HL-60/S4 treated with retinoic acid at 250 ng/mL for 4 days and 3 days (cell line): ENCODE data around the gene CHST8.

ENCODE experiments used
- in situ Hi-C: fragments of 300-500 bp; cut with MboI; formaldehyde crosslinking; loops from 2 replicates; pipeline ENCODE4 v1.7.0; 2022; ENCODE audit warnings: low sequenced_read_pairs

CHST8 gene

GRCh38 chr19:33755099-33756035 lies 133.6 kb downstream of the CHST8 start:
- in situ Hi-C loops = loop anchor here (25.0 kb wide), 1 partner anchor 518 kb away; the partner anchor contains the start of gene SLC7A10

GRCh38 chr19:33756177-33756576 lies 134.4 kb downstream of the CHST8 start:
- in situ Hi-C loops = loop anchor here (25.0 kb wide), 1 partner anchor 519 kb away; the partner anchor contains the start of gene SLC7A10

- in situ Hi-C loops = loop anchor here (25.0 kb wide), 1 partner anchor 521 kb away; the partner anchor contains the start of gene SLC7A10
Observed at GRCh38 chr19:33758541-33759013, 136.8 kb downstream of the CHST8 start.

- in situ Hi-C loops = loop anchor here (25.0 kb wide), 1 partner anchor 522 kb away; the partner anchor contains the start of gene SLC7A10
Observed at GRCh38 chr19:33759356-33759755, 137.6 kb downstream of the CHST8 start.

GRCh38 chr19:33763633-33764371 lies 142.0 kb downstream of the CHST8 start:
- in situ Hi-C loops = loop anchor here (10.0 to 25.0 kb wide), 2 partner anchors 339 to 527 kb away; partner anchors contain the start of gene SLC7A10

GRCh38 chr19:33766623-33767022 lies 144.9 kb downstream of the CHST8 start:
- in situ Hi-C loops = loop anchor here (10.0 to 25.0 kb wide), 2 partner anchors 342 to 529 kb away; partner anchors contain the start of gene SLC7A10

- in situ Hi-C loops = loop anchor here (10.0 to 25.0 kb wide), 2 partner anchors 343 to 531 kb away; partner anchors contain the start of gene SLC7A10
Observed at GRCh38 chr19:33767898-33768413, 146.2 kb downstream of the CHST8 start.

GRCh38 chr19:33769208-33769607 lies 147.5 kb downstream of the CHST8 start:
- in situ Hi-C loops = loop anchor here (10.0 to 25.0 kb wide), 2 partner anchors 344 to 532 kb away; partner anchors contain the start of gene SLC7A10

- in situ Hi-C loops = loop anchor here (25.0 kb wide), 1 partner anchor 533 kb away; the partner anchor contains the start of gene SLC7A10
Observed at GRCh38 chr19:33770107-33770506, 148.4 kb downstream of the CHST8 start.

GRCh38 chr19:33771384-33772101 lies 149.8 kb downstream of the CHST8 start:
- in situ Hi-C loops = loop anchor here (25.0 kb wide), 1 partner anchor 534 kb away; the partner anchor contains the start of gene SLC7A10

- in situ Hi-C loops = loop anchor here (25.0 kb wide), 1 partner anchor 535 kb away; the partner anchor contains the start of gene SLC7A10
Observed at GRCh38 chr19:33772102-33772857, 150.5 kb downstream of the CHST8 start.

- in situ Hi-C loops = loop anchor here (25.0 kb wide), 1 partner anchor 536 kb away; the partner anchor contains the start of gene SLC7A10
Observed at GRCh38 chr19:33772858-33773180, 151.1 kb downstream of the CHST8 start.

GRCh38 chr19:33773704-33774624 lies 152.2 kb downstream of the CHST8 start:
- in situ Hi-C loops = loop anchor here (25.0 kb wide), 1 partner anchor 537 kb away; the partner anchor contains the start of gene SLC7A10

GRCh38 chr19:33774751-33775150 lies 153.0 kb downstream of the CHST8 start:
- in situ Hi-C loops = loop anchor here (25.0 kb wide), 1 partner anchor 537 kb away; the partner anchor contains the start of gene SLC7A10

- in situ Hi-C loops = no loop called here
Observed at GRCh38 chr19:33775731-33776487, 154.2 kb downstream of the CHST8 start.

GRCh38 chr19:33777351-33777750 lies 155.6 kb downstream of the CHST8 start:
- in situ Hi-C loops = no loop called here

- in situ Hi-C loops = no loop called here
Observed at GRCh38 chr19:33777753-33778088, 156.0 kb downstream of the CHST8 start.
